ENCODE measurements around the gene TIMM8B.

Gene TIMM8B

GRCh38 chr11:112062923-112063322 lies 23.6 kb downstream of the TIMM8B start:
- Histone ChIP-seq H3K9me2 (replicated peaks; ENCODE audit: low read depth, low read length) (no peaks in the 10 kb centered on the region), H3K36me3 (ENCODE audit: insufficient read depth, low read length) (peaks cover 37% of the 10 kb centered on the region; the same call in 1 of the 2 replicates), H3K9me3 (ENCODE audit: insufficient read depth, low read depth, low read length) (no peaks in the 10 kb centered on the region)

GRCh38 chr11:112058103-112058502 lies 28.5 kb downstream of the TIMM8B start:
- no peaks in the 10 kb centered on the region for H3K9me3 ChIP-seq (ENCODE audit: insufficient read depth, low read depth, low read length)
- no peak overlapping the region for H3K4me3 ChIP-seq (ENCODE audit: low read length, poor library complexity, severe bottlenecking)
- H3K4me2 ChIP-seq (ENCODE audit: low read depth, low read length, poor library complexity, severe bottlenecking) = no peak overlapping the region
- no peaks in the 10 kb centered on the region for H4K20me1 ChIP-seq (ENCODE audit: insufficient read depth, low read length, poor library complexity, severe bottlenecking)
- TF ChIP-seq CTCF (conservative IDR thresholded peaks at IDR 0.05; ENCODE audit: low read length) = no peak
- no peak for TF ChIP-seq EZH2phosphoT487 (IDR thresholded peaks at IDR 0.05; ENCODE audit: borderline replicate concordance)
- no peaks in the 10 kb centered on the region for H3K27me3 ChIP-seq (ENCODE audit: insufficient read depth, low read length, poor library complexity, severe bottlenecking)
- H3K9me2 ChIP-seq (replicated peaks; ENCODE audit: low read depth, low read length) = no peaks in the 10 kb centered on the region
- no peak overlapping the region for H3K9ac ChIP-seq (ENCODE audit: low read depth, low read length, poor library complexity, severe bottlenecking)
- H3K4me1 ChIP-seq (ENCODE audit: insufficient read depth, low read length, poor library complexity, severe bottlenecking) = no peaks in the 10 kb centered on the region
- no peak overlapping the region for H2AFZ ChIP-seq (ENCODE audit: low read length)
- peaks cover 67% of the 10 kb centered on the region; the same call in 1 of the 2 replicates for H3K36me3 ChIP-seq (ENCODE audit: insufficient read depth, low read length)
- no peaks in the 10 kb centered on the region for H3F3A ChIP-seq (ENCODE audit: low read depth)
- no peaks in the 10 kb centered on the region for H3K79me2 ChIP-seq (ENCODE audit: insufficient read depth, low read length)

More at GRCh38 chr11:112062923-112063322, 23.6 kb downstream of the TIMM8B start:
- TF ChIP-seq EZH2phosphoT487 (IDR thresholded peaks at IDR 0.05; ENCODE audit: borderline replicate concordance) (no peak), CTCF (conservative IDR thresholded peaks at IDR 0.05; ENCODE audit: low read length) (no peak)
- H3K79me2 ChIP-seq (ENCODE audit: insufficient read depth, low read length) = no peaks in the 10 kb centered on the region
- 0 out of 2 replicates have a peak, but pooled peaks cover 6% of the 10 kb centered on the region for H3F3A ChIP-seq (ENCODE audit: low read depth)
- H2AFZ ChIP-seq (ENCODE audit: low read length) = no peak overlapping the region
- H4K20me1 ChIP-seq (ENCODE audit: insufficient read depth, low read length, poor library complexity, severe bottlenecking) = no peaks in the 10 kb centered on the region
- no peak overlapping the region for H3K9ac ChIP-seq (ENCODE audit: low read depth, low read length, poor library complexity, severe bottlenecking)
- H3K27me3 ChIP-seq (ENCODE audit: insufficient read depth, low read length, poor library complexity, severe bottlenecking) = no peaks in the 10 kb centered on the region
- H3K4me3 ChIP-seq (ENCODE audit: low read length, poor library complexity, severe bottlenecking) = no peak overlapping the region
- no peak overlapping the region for H3K4me2 ChIP-seq (ENCODE audit: low read depth, low read length, poor library complexity, severe bottlenecking)
- H3K4me1 ChIP-seq (ENCODE audit: insufficient read depth, low read length, poor library complexity, severe bottlenecking) = no peaks in the 10 kb centered on the region

- Histone ChIP-seq H3K4me3 (ENCODE audit: low read length, poor library complexity, severe bottlenecking) (no peak overlapping the region), H3K4me2 (ENCODE audit: low read depth, low read length, poor library complexity, severe bottlenecking) (no peak overlapping the region), H3F3A (ENCODE audit: low read depth) (no peaks in the 10 kb centered on the region), H3K27me3 (ENCODE audit: insufficient read depth, low read length, poor library complexity, severe bottlenecking) (no peaks in the 10 kb centered on the region), H3K79me2 (ENCODE audit: insufficient read depth, low read length) (no peaks in the 10 kb centered on the region), H3K36me3 (ENCODE audit: insufficient read depth, low read length) (peaks cover 64% of the 10 kb centered on the region), H3K9me2 (replicated peaks; ENCODE audit: low read depth, low read length) (no peaks in the 10 kb centered on the region), H3K9ac (ENCODE audit: low read depth, low read length, poor library complexity, severe bottlenecking) (no peak overlapping the region), H3K9me3 (ENCODE audit: insufficient read depth, low read depth, low read length) (no peaks in the 10 kb centered on the region), H3K4me1 (ENCODE audit: insufficient read depth, low read length, poor library complexity, severe bottlenecking) (no peaks in the 10 kb centered on the region), H2AFZ (ENCODE audit: low read length) (no peak overlapping the region), H4K20me1 (ENCODE audit: insufficient read depth, low read length, poor library complexity, severe bottlenecking) (no peaks in the 10 kb centered on the region)
- TF ChIP-seq CTCF (conservative IDR thresholded peaks at IDR 0.05; ENCODE audit: low read length) (no peak), EZH2phosphoT487 (IDR thresholded peaks at IDR 0.05; ENCODE audit: borderline replicate concordance) (no peak)
Observed at GRCh38 chr11:112057170-112057569, 29.4 kb downstream of the TIMM8B start.

Data from Loucy (cell line).